GM18502 (cell line): ENCODE measurements around the gene CCDC88B.

ENCODE experiments used
- ATAC-seq: cut with Tn5 transposase; IDR thresholded peaks from one replicate; pipeline ENCODE4 v1.9.1; 2021; ENCODE audit warnings: mild to moderate bottlenecking; ENCODE audit not compliant: unreplicated experiment, poor library complexity

The CCDC88B gene

GRCh38 chr11:64339754-64340408 is at the start of gene CCDC88B:
TSS of gene CCDC88B (plus strand) at chr11:64340204. CDS start at chr11:64340267, 63 bp downstream.
- ATAC-seq, result peak; percentile 47

GRCh38 chr11:64290352-64291261 is 49.4 kb upstream of the CCDC88B start:
- ATAC-seq, result no peak

DNA sequence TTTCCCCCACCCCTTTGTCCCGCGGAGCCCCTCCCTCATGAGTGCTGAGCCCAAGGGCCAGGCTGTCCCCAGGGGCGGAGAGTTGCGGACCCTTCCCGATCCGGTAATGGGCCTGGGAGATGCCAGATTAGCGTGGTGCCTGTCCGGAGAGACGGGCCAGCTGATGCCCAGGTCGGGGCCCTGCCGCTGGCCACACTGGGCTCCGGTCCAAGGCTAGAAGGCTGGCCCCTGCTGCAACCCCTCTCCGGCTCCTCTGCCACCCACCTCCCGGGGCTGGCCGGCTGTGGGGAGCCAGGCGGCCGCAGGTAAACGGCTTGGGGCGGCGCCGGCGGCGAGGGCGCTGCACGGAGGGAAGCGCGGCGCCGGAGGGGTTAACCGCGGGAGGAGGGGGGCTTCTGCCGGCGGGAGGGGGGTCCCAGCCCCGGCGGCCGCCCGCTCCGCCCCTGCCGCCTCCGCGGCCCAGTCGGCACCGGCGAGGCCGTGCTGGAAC is 48.7 kb upstream of the CCDC88B start, which contains the start of gene KCNK4:
Gene KCNK4, plus strand, starts transcription at position 41 of the 490 bp plus-strand sequence. CDS start 1,717 bp downstream, outside the sequence.
- no peak for ATAC-seq

- no peak for ATAC-seq
These were observed 48.1 kb upstream of the CCDC88B start for GRCh38 chr11:64291752-64292459.

- ATAC-seq, result no peak
These were observed 47.3 kb upstream of the CCDC88B start for GRCh38 chr11:64292460-64293254.

DNA sequence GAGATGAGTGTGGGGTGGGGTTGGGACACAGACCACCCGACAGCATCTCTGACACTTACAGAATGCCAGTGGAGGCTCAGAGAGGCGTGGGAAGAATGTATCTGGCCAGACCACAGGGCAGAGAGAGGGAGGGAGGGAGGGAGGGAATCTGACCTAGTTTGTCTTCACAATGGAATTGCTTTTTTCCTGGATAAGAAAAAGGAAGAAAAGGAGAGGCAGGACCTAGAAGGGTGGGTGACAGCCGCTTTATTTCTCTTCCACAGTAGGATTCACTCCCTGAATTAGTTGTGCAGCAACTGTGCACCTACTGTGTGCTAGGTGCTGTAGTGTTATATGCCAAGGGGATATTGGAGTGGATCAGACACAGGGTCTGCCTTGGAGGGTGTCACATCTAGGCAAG is 45.2 kb upstream of the CCDC88B start:
- ATAC-seq, result no peak

- no peak for ATAC-seq
These were observed 44.2 kb upstream of the CCDC88B start for GRCh38 chr11:64295760-64296159.

DNA sequence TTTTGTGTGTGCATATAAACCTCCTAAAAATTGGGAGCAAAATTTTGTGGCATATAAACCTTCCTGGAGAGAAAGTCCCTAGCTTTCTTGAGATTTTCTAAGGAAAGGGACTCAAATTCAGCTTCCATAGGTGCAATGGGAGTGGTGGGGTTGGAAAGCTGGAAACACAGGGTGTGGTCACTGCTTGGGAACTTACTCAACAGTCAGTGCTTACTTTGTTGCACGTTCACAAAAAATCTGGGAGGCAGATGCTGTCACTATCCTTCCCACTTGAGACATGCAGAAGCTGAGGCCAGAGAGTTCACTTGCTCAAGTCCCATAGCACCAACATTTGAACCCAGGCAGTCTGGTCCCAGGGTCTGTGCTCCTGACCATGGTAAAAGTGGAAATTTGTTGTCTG is 43.8 kb upstream of the CCDC88B start:
- ATAC-seq, result no peak

DNA sequence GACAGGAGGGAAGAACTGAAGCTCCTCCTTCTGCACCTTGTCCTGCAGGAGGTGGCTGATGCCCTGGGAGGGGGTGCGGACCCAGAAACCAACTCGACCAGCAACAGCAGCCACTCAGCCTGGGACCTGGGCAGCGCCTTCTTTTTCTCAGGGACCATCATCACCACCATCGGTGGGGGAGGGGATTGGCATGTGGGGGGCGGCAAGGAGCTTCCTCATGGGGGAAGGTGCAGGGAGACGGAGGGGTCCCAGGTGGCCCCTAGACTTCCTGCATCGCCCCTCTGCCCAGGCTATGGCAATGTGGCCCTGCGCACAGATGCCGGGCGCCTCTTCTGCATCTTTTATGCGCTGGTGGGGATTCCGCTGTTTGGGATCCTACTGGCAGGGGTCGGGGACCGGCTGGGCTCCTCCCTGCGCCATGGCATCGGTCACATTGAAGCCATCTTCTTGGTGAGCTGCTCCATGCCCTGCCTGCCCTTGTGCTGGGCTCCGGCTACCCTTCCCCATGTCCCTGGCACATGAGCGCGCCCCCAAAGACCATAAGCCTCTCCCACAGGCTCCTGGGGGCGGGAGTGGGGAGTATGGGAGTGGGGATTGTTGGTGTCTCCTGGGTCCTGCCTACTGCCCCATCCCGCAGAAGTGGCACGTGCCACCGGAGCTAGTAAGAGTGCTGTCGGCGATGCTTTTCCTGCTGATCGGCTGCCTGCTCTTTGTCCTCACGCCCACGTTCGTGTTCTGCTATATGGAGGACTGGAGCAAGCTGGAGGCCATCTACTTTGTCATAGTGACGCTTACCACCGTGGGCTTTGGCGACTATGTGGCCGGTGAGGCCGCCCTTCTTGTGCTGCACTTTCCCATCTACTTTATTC is 42.9 kb upstream of the CCDC88B start:
- no peak for ATAC-seq

DNA sequence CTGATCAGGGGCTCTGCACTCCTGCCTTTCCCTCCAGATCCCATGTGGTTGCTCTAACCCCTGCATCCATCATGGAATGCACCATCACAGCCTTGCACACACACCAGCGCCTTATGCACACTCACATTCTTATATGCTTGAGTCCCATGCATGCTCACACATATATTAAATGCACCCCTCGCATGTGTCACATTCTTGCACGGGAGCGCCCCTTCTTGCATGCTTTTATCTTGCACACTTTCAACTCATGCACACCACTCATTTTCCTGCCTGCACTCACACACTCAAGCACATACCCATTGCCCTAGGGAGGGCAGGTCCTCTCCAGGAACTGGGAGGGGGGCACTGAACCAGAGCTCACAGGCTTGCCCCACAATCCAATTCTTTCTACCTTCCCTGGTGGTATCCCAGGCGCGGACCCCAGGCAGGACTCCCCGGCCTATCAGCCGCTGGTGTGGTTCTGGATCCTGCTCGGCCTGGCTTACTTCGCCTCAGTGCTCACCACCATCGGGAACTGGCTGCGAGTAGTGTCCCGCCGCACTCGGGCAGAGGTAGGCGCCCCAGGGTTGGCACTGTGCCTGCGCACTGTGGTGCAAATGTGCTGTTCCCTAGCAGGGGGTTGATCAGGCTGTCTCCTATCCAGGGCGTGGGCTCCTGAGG is 42.2 kb upstream of the CCDC88B start:
- ATAC-seq, result no peak

GRCh38 chr11:64298966-64299846 is 40.8 kb upstream of the CCDC88B start:
- no peak for ATAC-seq

DNA sequence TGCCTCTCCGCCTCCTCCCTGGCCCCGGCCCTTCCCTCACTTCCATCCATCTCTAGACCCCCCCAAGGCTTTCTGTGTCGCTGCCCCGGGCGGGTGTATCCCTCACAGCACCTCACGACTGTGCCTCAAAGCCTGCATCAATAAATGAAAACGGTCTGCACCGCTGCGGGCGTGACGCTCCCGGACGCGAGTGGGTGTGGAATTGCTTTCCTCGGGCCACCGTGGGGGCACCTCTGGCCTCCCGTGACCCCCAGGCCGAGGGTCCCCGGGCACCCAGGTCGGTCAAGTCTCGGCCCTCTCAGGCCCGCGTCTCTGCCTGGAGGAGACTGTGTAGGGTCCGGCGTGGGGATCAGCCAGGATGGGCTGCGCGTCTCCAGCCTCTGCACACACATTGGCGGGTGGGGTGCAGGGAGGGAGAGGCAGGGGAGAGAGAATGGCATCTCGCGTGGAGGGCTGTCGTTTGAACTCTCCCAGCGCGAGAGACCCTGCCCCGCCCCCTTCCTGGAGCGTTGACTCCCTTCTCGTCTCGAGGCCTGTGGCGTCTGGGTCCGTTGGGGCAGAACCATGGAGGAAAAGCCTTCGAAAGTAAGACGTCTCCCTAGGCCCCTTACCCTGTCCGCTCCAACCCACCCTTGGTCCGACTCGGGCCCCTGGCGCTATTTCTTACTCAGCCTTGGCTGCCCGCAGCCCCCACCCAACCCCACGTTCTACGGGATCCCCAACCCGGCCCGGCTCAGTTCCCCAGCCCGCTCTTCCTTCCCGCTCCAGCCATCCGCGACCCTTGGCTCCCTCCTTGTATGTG is 40.0 kb upstream of the CCDC88B start, which contains the start of gene CATSPERZ:
Gene CATSPERZ, plus strand, starts transcription at position 512 of the 802 bp plus-strand sequence. Its CDS starts 53 bp downstream, at position 565.
- no peak for ATAC-seq

DNA sequence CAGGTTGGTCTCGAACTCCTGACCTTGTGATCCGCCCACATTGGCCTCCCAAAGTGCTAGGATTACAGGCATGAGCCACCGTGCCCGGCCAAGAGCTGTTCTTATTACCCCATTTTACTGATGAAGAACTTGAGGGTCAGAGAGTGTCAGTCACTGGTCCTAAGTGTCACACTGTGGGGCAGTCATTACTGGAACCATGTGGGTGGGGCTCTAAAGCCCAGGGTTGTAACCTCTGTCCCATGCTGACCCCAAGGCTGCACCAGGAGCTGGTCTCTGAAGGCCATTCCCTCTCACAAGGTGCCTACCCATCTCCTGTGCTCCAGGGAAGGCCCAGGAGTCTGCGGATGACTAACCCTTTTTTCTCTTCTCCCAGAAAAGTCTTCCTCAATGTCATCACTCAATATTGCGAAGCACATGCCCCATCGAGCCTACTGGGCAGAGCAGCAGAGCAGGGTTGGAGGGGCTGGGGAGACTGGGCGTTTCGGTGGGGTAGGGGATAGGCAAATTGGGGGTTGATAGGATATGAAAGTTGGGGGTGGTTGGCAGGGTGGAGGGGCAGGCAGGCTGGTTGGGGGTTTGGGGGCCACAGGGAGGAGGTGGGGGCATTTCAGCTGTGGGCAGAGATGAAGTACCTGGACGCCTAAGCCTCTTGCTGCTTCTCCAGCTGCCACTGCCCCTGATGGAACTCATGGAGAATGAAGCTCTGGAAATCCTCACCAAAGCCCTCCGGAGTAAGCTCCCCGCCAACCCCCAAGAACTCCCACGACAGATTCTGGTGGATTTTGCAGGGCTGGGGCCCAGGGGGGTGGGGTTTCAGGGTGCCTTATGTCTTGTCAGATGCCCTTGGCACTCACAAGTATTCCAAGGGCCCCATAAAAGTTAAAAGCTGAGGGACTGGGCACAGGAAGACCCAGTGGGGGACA is 36.6 kb upstream of the CCDC88B start:
- no peak for ATAC-seq

DNA sequence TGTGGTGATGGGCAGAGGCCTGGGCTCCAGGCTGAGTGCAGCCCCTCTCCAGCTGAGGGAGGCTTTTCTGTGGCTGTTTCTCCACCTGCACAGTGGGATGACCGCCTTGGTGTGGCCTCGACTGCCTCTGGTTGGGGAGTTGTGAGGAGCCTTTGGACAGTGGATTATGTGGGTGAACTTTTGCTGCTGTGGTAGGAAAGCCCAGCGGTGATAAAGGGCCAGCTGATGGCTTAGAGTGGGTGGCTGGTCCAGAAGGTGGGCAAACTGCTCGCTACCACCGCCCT is 36.0 kb upstream of the CCDC88B start:
- no peak for ATAC-seq

DNA sequence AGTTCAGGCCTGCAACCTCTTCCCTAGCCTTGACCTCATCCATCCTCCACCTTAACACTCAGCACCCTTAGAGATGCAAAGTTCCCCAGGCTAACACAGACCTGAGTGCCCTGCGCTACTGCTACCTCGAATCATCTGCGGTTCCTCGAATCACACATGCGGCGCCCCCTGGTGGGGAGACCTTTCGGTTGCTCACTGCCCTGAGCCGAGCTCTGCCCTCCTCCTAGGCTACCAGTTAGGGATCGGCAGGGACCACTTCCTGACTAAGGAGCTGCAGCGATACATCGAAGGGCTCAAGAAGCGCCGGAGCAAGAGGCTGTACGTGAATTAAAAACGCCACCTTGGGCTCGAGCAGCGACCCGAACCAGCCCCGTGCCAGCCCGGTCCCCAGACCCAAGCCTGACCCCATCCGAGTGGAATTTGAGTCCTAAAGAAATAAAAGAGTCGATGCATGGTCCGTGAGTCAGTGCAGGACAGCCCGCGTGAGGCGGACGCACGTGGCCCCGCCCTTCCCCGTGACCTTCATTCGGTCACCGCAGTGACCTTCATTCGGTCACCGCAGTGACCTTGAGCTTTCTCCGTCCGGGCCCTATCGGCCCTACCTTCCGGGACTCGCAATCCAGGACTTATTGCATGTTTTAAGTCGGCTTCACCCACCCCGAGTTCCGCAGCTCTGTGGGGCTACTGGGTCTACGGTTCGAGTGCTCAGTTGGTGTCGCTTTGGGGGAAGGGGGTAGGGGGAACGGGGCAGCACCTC is 35.5 kb upstream of the CCDC88B start:
- ATAC-seq, result peak; percentile 28
